ENCODE measurements around the gene ABCC12.
"Not testable (repeated sequence)": the region's sequence is repeated elsewhere in the genome, so short reads cannot be mapped to it uniquely, and the experiment has no call there.

ABCC12 gene

DNA sequence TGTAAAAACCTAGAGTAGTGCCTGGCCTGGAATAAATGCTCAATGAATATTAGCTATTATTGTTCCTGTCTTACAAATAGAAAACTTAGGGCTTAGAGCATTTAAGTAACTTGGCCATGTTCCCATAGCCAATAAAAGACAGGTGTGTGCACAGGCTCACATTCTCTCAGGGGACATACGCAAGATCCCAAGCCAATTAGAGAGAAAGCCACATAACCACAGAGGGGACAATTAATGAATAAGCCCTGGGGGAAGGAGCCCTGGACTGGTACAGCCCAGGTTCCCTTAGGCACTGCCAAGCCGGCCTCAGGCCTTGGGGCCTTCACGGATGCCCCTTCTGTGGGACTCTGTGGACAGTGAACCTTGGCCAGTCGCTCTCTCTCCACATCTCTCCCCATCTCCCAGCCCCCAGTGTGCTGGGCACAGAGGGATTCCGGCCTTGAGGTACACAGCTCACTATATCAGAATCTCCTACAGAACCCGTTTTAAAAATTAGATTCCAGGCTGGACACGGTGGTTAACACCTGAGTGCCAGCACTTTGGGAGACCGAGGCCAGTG lies 27.3 kb upstream of the ABCC12 start:
- H3K9me3 ChIP-seq (ENCODE audit: insufficient read depth, low read depth, low read length): no peaks in the 10 kb centered on the region
- no peaks in the 10 kb centered on the region for H3K36me3 ChIP-seq (ENCODE audit: insufficient read depth, low read length)
- no peaks in the 10 kb centered on the region for H3K27me3 ChIP-seq (ENCODE audit: insufficient read depth, low read length)
- 91% methylated on average over 8 of the region's 8 CpGs for WGBS
- no peak overlapping the region for H3K9ac ChIP-seq (ENCODE audit: low read depth, low read length)
- no peak overlapping the region for H3K27ac ChIP-seq (ENCODE audit: low read depth, low read length)
- no peak overlapping the region for H3K4me3 ChIP-seq (ENCODE audit: low read length)
- no peaks in the 10 kb centered on the region for H3K4me1 ChIP-seq (ENCODE audit: insufficient read depth, low read length)

DNA sequence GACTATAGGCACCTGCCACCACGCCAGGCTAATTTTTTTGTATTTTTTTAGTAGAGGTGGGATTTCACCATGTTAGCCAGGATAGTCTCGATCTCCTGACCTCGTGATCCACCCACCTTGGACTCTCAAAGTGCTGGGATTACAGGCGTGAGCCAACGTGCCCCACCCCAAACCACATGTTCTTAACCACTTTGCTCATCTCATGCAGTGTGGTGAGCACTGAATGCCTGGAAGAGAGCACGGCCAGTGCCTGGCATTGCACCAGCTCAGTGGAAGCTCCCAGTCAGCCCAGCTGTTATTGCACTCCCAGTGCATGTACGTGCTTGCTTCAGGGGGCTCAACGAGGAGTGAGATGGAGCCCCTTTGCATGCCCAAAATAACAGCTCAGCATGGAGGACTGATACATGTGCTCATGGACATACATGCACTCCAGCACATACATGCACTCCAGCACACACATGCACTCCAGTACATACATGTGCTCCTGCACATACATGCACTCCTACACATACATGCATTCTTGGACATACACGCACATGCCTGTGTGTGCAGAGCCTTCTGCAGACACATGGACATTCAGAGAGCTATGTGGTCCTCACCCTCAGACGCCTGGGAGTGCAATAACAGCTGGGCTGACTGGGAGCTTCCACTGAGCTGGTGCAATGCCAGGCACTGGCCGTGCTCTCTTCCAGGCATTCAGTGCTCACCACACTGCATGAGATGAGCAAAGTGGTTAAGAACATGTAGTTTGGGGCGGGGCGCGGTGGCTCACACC lies 26.1 kb upstream of the ABCC12 start:
- 93% methylated on average over 14 of the region's 14 CpGs for WGBS
- not testable (repeated sequence) for H3K4me3 ChIP-seq (ENCODE audit: low read length); H3K9ac ChIP-seq (ENCODE audit: low read depth, low read length); H3K4me1 ChIP-seq (ENCODE audit: insufficient read depth, low read length); H3K9me3 ChIP-seq (ENCODE audit: insufficient read depth, low read depth, low read length); H3K27me3 ChIP-seq (ENCODE audit: insufficient read depth, low read length); H3K36me3 ChIP-seq (ENCODE audit: insufficient read depth, low read length); H3K27ac ChIP-seq (ENCODE audit: low read depth, low read length)

DNA sequence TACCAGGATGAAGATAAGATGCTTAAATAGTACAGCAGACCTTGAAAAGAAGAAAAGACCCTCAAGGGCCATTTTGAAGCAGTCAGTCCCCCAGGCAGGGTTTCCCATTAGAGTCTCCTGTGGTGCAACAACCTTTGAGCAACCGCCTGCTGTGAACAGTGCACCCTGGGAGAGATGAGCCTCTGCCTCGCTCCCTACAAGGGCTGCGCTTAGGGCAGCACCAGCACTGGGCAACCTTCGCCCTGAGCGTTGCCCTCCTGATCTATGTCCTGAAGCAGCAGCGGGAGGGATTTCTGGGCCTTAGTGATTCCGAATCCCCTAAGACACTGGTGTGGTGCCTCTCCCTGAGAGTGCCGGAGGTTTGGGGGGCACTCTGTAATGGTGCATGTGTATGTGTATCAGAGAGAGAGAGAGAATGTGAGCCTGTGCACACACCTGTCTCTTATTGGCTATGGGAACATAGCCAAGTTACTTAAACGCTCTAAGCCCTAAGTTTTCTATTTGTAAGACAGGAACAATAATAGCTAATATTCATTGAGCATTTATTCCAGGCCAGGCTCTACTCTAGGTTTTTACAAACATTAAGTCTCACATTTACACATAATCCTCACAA lies 25.2 kb upstream of the ABCC12 start:
- Histone ChIP-seq H3K36me3 (ENCODE audit: insufficient read depth, low read length) (no peaks in the 10 kb centered on the region), H3K27me3 (ENCODE audit: insufficient read depth, low read length) (no peaks in the 10 kb centered on the region), H3K4me3 (ENCODE audit: low read length) (no peak overlapping the region), H3K27ac (ENCODE audit: low read depth, low read length) (no peak overlapping the region), H3K4me1 (ENCODE audit: insufficient read depth, low read length) (no peaks in the 10 kb centered on the region), H3K9ac (ENCODE audit: low read depth, low read length) (no peak overlapping the region), H3K9me3 (ENCODE audit: insufficient read depth, low read depth, low read length) (no peaks in the 10 kb centered on the region)
- WGBS: 92% methylated on average over 9 of the region's 9 CpGs

DNA sequence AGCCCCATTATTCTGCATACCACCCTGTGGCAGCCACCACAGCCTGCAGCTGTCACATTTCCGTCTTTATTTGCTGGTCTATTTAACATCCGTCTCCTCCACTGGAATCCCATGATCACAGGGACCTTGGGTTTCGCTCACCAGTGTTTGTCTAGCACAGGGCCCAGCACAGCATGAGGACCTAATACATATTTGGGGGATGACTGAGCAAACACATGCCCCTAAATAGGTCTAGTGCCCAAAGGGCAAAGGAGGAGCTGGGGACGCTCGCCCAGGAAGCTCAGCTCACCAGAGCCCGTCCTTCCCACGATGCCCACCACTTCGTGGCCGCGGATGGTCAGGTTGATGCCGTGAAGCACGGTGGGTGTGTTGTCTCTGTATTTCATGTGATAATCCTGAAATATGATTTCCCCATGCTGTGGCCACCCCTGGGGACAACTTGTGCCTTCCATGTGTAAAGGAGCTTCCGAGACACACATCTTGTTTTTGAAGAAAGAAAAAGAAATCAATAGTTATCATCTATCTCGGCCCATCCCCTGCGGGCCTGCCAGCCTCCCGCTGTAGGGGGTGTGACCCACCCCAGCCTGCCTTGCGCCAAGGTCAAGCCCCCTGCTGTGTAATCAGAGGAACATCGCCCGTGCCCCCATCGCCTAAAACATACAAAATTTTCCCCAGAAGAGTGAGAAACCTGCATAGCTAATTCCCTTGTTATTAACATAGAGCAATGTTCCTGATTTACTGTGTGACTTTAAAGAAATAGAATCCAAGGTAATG lies 21.0 kb upstream of the ABCC12 start:
- H3K9ac ChIP-seq (ENCODE audit: low read depth, low read length): no peak overlapping the region
- H3K4me1 ChIP-seq (ENCODE audit: insufficient read depth, low read length): peaks cover 6% of the 10 kb centered on the region; the same call in 1 of the 2 replicates
- H3K27ac ChIP-seq (ENCODE audit: low read depth, low read length): no peak overlapping the region
- no peak overlapping the region for H3K4me3 ChIP-seq (ENCODE audit: low read length)
- no peaks in the 10 kb centered on the region for H3K36me3 ChIP-seq (ENCODE audit: insufficient read depth, low read length)
- no peaks in the 10 kb centered on the region for H3K9me3 ChIP-seq (ENCODE audit: insufficient read depth, low read depth, low read length)
- no peaks in the 10 kb centered on the region for H3K27me3 ChIP-seq (ENCODE audit: insufficient read depth, low read length)
- WGBS: 92% methylated on average over 20 of the region's 20 CpGs

DNA sequence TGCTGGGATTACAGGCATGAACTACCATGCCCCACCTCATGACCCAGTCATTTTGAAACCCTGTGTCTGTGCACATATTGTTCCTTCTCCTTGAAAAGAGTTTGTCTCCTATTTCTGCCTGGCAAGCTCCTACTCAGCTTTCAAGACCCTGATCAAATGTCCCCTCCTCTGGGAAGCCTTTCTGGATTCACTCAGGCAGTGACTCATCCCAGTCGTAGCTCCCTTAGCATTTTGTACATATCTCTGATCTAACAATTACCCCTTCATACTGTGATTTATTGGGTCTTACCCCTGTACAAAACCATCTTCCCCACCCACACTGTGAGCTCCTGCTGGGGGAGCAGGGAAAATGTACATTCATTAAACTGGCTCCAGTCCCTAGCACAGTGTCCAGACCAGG lies 18.1 kb upstream of the ABCC12 start:
- Histone ChIP-seq H3K36me3 (ENCODE audit: insufficient read depth, low read length) (no peaks in the 10 kb centered on the region), H3K27me3 (ENCODE audit: insufficient read depth, low read length) (no peaks in the 10 kb centered on the region), H3K27ac (ENCODE audit: low read depth, low read length) (no peak overlapping the region), H3K9me3 (ENCODE audit: insufficient read depth, low read depth, low read length) (no peaks in the 10 kb centered on the region), H3K4me3 (ENCODE audit: low read length) (no peak overlapping the region), H3K9ac (ENCODE audit: low read depth, low read length) (no peak overlapping the region), H3K4me1 (ENCODE audit: insufficient read depth, low read length) (peaks cover 6% of the 10 kb centered on the region; the same call in 1 of the 2 replicates)
- 86% methylated on average over 1 of the region's 1 CpG for WGBS

DNA sequence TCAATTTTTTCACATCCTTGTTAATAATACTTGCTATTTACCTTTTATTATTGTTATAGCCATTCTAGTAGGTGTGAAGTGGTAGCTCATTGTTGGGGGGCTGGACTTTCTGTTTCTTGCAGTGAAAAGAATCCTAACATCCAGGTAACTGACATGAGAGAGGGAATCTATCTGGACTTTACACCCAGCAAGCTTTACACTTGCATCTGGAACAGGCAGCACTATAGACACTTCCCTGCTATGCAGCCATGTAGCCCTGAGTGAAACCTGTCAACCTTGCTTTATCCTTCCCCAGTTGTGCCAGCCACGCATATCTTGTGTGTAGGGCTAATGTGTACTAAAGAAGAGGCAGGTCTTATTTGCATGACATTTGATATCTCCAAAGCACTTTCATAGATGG lies 16.9 kb upstream of the ABCC12 start:
- Histone ChIP-seq H3K36me3 (ENCODE audit: insufficient read depth, low read length) (no peaks in the 10 kb centered on the region), H3K9ac (ENCODE audit: low read depth, low read length) (no peak overlapping the region), H3K4me3 (ENCODE audit: low read length) (no peak overlapping the region), H3K27me3 (ENCODE audit: insufficient read depth, low read length) (no peaks in the 10 kb centered on the region), H3K27ac (ENCODE audit: low read depth, low read length) (no peak overlapping the region), H3K4me1 (ENCODE audit: insufficient read depth, low read length) (peaks cover 6% of the 10 kb centered on the region; the same call in 1 of the 2 replicates), H3K9me3 (ENCODE audit: insufficient read depth, low read depth, low read length) (no peaks in the 10 kb centered on the region)
- 90% methylated on average over 1 of the region's 1 CpG for WGBS

DNA sequence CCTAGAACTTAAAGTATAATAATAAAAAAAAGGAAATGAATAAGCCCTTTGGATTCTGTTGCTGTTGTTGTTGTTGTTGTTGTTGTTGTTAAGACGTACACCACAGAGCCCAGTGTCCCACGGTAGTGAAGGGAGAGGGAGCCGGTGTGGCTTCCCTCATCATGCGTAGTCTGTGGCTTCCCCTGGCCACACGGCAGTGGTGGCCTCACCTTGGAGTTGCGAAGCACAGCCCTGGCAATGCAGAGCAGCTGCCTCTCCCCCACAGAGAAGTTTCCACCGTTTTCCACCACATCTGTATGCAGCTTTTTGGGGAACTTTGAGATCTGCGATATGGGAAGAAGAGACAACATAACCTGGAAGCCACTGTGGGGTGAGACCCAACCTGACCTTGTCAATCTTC lies 14.1 kb upstream of the ABCC12 start:
- 91% methylated on average over 8 of the region's 8 CpGs for WGBS
- Histone ChIP-seq H3K36me3 (ENCODE audit: insufficient read depth, low read length) (no peaks in the 10 kb centered on the region), H3K9ac (ENCODE audit: low read depth, low read length) (no peak overlapping the region), H3K4me1 (ENCODE audit: insufficient read depth, low read length) (peaks cover 14% of the 10 kb centered on the region; the same call in 1 of the 2 replicates), H3K27me3 (ENCODE audit: insufficient read depth, low read length) (no peaks in the 10 kb centered on the region), H3K4me3 (ENCODE audit: low read length) (no peak overlapping the region), H3K9me3 (ENCODE audit: insufficient read depth, low read depth, low read length) (no peaks in the 10 kb centered on the region), H3K27ac (ENCODE audit: low read depth, low read length) (no peak overlapping the region)

DNA sequence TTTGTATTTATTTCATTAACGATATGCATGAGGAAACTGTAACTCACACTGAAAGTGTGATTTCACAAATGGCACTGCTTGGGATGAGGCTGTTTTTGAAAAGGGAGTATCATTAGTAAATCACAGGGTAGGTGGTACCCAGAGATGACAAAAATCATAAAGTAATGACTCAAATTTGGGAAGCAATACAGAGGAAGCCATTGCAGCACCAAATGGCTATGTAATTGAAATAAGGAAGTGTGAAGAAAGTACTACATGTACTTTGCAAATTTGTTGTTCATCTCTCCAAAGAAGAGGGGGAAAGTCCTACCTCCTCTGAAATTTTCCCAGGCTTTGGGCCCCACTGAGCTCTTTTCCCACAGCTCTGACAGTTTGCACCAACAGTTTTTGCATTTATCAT lies 12.3 kb upstream of the ABCC12 start:
- 100% methylated on average over 1 of the region's 1 CpG for WGBS
- H3K27ac ChIP-seq (ENCODE audit: low read depth, low read length): no peak overlapping the region

DNA sequence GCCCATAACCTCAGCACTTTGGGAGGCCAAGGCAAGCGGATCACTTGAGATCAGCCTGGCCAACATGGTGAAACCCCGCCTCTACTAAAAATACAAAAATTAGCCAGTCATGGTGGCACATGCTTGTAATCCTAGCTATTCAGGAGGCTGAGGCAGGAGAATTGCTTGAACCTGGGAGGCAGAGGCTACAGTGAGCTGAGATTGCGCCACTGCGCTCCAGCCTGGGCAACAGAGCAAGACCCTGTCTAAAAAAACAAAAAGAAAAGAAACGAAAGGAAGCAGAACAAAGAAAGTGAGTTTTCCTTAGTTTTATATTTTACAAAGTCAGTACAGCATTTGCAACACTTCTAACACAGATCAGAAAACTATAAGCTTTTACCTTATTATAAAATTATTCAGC lies 10.8 kb upstream of the ABCC12 start:
- 96% methylated on average over 5 of the region's 5 CpGs for WGBS
- H3K27ac ChIP-seq (ENCODE audit: low read depth, low read length); H3K9ac ChIP-seq (ENCODE audit: low read depth, low read length); H3K4me3 ChIP-seq (ENCODE audit: low read length); H3K9me3 ChIP-seq (ENCODE audit: insufficient read depth, low read depth, low read length); H3K4me1 ChIP-seq (ENCODE audit: insufficient read depth, low read length); H3K36me3 ChIP-seq (ENCODE audit: insufficient read depth, low read length); H3K27me3 ChIP-seq (ENCODE audit: insufficient read depth, low read length): not testable (repeated sequence)

More for the DNA sequence above, 12.3 kb upstream of the ABCC12 start:
- no peaks in the 10 kb centered on the region for H3K36me3 ChIP-seq (ENCODE audit: insufficient read depth, low read length)
- no peaks in the 10 kb centered on the region for H3K27me3 ChIP-seq (ENCODE audit: insufficient read depth, low read length)
- H3K9ac ChIP-seq (ENCODE audit: low read depth, low read length): no peak overlapping the region
- no peaks in the 10 kb centered on the region for H3K9me3 ChIP-seq (ENCODE audit: insufficient read depth, low read depth, low read length)
- no peak overlapping the region for H3K4me3 ChIP-seq (ENCODE audit: low read length)
- 0 out of 2 replicates have a peak, but pooled peaks cover 8% of the 10 kb centered on the region for H3K4me1 ChIP-seq (ENCODE audit: insufficient read depth, low read length)

DNA sequence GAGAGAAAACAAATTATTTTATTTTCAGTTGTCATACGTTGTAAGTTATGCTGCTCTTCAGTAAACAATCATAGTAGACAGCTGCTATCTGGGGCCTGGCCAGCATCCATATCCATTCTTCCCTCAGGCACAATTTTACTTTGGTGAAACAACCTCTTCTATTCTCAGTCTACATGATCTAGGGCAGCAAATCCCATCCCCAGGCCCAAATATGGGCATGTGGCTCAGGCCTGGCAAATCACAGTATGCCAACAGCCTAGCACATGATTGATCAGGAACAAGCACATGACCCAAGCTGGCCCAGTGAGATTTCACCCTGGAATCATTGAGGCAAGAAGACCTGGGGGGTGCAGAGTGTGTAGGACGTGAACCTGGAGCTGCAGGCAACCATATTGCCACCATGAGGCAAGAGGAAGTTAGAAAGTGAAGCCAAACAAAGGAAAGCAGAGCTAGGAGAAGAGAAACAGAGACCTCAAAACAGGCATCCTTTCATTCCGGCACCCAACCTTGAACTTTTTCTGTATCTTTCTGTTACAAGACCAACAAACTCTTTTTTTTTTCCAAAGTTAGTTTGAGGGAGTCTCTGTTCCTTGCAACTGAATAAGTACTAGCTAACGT lies 10.3 kb upstream of the ABCC12 start:
- Histone ChIP-seq H3K27me3 (ENCODE audit: insufficient read depth, low read length) (no peaks in the 10 kb centered on the region), H3K36me3 (ENCODE audit: insufficient read depth, low read length) (no peaks in the 10 kb centered on the region), H3K9ac (ENCODE audit: low read depth, low read length) (no peak overlapping the region), H3K4me1 (ENCODE audit: insufficient read depth, low read length) (0 out of 2 replicates have a peak, but pooled peaks cover 8% of the 10 kb centered on the region), H3K4me3 (ENCODE audit: low read length) (no peak overlapping the region), H3K9me3 (ENCODE audit: insufficient read depth, low read depth, low read length) (no peaks in the 10 kb centered on the region), H3K27ac (ENCODE audit: low read depth, low read length) (no peak overlapping the region)
- WGBS: 89% methylated on average over 4 of the region's 4 CpGs
